ENCODE measurements around the gene NOS1AP. TPM values are rescaled to one million over a fixed set of nuclear protein-coding genes. Genes with fewer than 3 reads are reported as not detected.
"Not testable (repeated sequence)": the region's sequence is repeated elsewhere in the genome, so short reads cannot be mapped to it uniquely, and the experiment has no call there.

NOS1AP gene
- total RNA-seq, 1 experiment from 2014 or later, result 2.6 TPM

GRCh38 chr1:162171111-162171510 is 101.6 kb downstream of the NOS1AP start:
- intact Hi-C loops (cut with micrococcal nuclease), result no loop called here
- TF ChIP-seq CTCF (conservative IDR thresholded peaks at IDR 0.05; ENCODE audit: low read depth, low read length) (no peak), EZH2phosphoT487 (IDR thresholded peaks at IDR 0.05; ENCODE audit: borderline replicate concordance, low read length) (no peak), EZH2 (IDR thresholded peaks at IDR 0.05; ENCODE audit: low read length, unreplicated experiment) (no peak)
- Histone ChIP-seq H3K9me2 (replicated peaks; ENCODE audit: low read length) (no peaks in the 10 kb centered on the region), H3K9ac (ENCODE audit: low read length) (no peak overlapping the region), H2AFZ (ENCODE audit: low read length) (no peak overlapping the region), H3K27ac (ENCODE audit: low read length) (no peak overlapping the region), H3K36me3 (ENCODE audit: low read depth, low read length) (no peaks in the 10 kb centered on the region), H3K9me3 (ENCODE audit: low read length) (no peaks in the 10 kb centered on the region), H3K79me2 (ENCODE audit: low read length) (no peaks in the 10 kb centered on the region), H3F3A (ENCODE audit: low read length, unreplicated experiment) (no peaks in the 10 kb centered on the region), H3K4me1 (ENCODE audit: insufficient read depth, low read length) (peaks cover 13% of the 10 kb centered on the region), H3K4me2 (ENCODE audit: low read length) (no peak overlapping the region), H4K20me1 (ENCODE audit: low read length) (no peaks in the 10 kb centered on the region), H3K4me3 (ENCODE audit: low read length) (no peak overlapping the region), H3K27me3 (ENCODE audit: low read length) (no peaks in the 10 kb centered on the region)
- ChIA-PET CTCF (no interaction called here), POLR2A (ENCODE audit: unreplicated experiment) (no interaction called here)
- ATAC-seq (no peak), DNase-seq (no peak)
- no TSS peak for BruUV-seq (replicated peaks)

- H2AFZ ChIP-seq (ENCODE audit: low read length), result no peak overlapping the region
- CTCF ChIA-PET, result no interaction called here
Observed at GRCh38 chr1:162172311-162173102, 103.0 kb downstream of the NOS1AP start.

GRCh38 chr1:162173607-162174006 is 104.1 kb downstream of the NOS1AP start:
- POLR2A ChIA-PET (ENCODE audit: unreplicated experiment); H3K4me1 ChIP-seq (ENCODE audit: insufficient read depth, low read length); H3K27me3 ChIP-seq (ENCODE audit: low read length): not testable (repeated sequence)

More at GRCh38 chr1:162172311-162173102, 103.0 kb downstream of the NOS1AP start:
- TF ChIP-seq CTCF (conservative IDR thresholded peaks at IDR 0.05; ENCODE audit: low read depth, low read length) (no peak), EZH2 (IDR thresholded peaks at IDR 0.05; ENCODE audit: low read length, unreplicated experiment) (no peak), EZH2phosphoT487 (IDR thresholded peaks at IDR 0.05; ENCODE audit: borderline replicate concordance, low read length) (no peak)
- BruUV-seq (replicated peaks), result no TSS peak
- no peaks in the 10 kb centered on the region for H3F3A ChIP-seq (ENCODE audit: low read length, unreplicated experiment)
- H4K20me1 ChIP-seq (ENCODE audit: low read length), result no peaks in the 10 kb centered on the region
- no peaks in the 10 kb centered on the region for H3K27me3 ChIP-seq (ENCODE audit: low read length)
- no peaks in the 10 kb centered on the region for H3K9me2 ChIP-seq (replicated peaks; ENCODE audit: low read length)
- H3K4me1 ChIP-seq (ENCODE audit: insufficient read depth, low read length), result peaks cover 18% of the 10 kb centered on the region
- POLR2A ChIA-PET (ENCODE audit: unreplicated experiment), result no interaction called here
- intact Hi-C loops (cut with micrococcal nuclease), result no loop called here
- H3K4me2 ChIP-seq (ENCODE audit: low read length), result no peak overlapping the region
- no peak overlapping the region for H3K9ac ChIP-seq (ENCODE audit: low read length)
- H3K36me3 ChIP-seq (ENCODE audit: low read depth, low read length), result no peaks in the 10 kb centered on the region
- H3K79me2 ChIP-seq (ENCODE audit: low read length), result no peaks in the 10 kb centered on the region
- no peaks in the 10 kb centered on the region for H3K9me3 ChIP-seq (ENCODE audit: low read length)
- no peak for DNase-seq
- H3K4me3 ChIP-seq (ENCODE audit: low read length), result no peak overlapping the region
- no peak overlapping the region for H3K27ac ChIP-seq (ENCODE audit: low read length)
- ATAC-seq, result no peak

GRCh38 chr1:162174027-162174426 is 104.5 kb downstream of the NOS1AP start:
- H3K4me2 ChIP-seq (ENCODE audit: low read length); H3F3A ChIP-seq (ENCODE audit: low read length, unreplicated experiment); H3K9me3 ChIP-seq (ENCODE audit: low read length); BruUV-seq (replicated peaks); H2AFZ ChIP-seq (ENCODE audit: low read length); intact Hi-C loops (cut with micrococcal nuclease); POLR2A ChIA-PET (ENCODE audit: unreplicated experiment); H3K36me3 ChIP-seq (ENCODE audit: low read depth, low read length); H4K20me1 ChIP-seq (ENCODE audit: low read length); CTCF ChIA-PET; H3K9ac ChIP-seq (ENCODE audit: low read length); H3K9me2 ChIP-seq (replicated peaks; ENCODE audit: low read length); H3K79me2 ChIP-seq (ENCODE audit: low read length); H3K4me3 ChIP-seq (ENCODE audit: low read length); H3K27ac ChIP-seq (ENCODE audit: low read length); ATAC-seq; H3K27me3 ChIP-seq (ENCODE audit: low read length); DNase-seq: not testable (repeated sequence)
- H3K4me1 ChIP-seq (ENCODE audit: insufficient read depth, low read length), result peaks cover 12% of the 10 kb centered on the region

More at GRCh38 chr1:162173607-162174006, 104.1 kb downstream of the NOS1AP start:
- DNase-seq; H3K36me3 ChIP-seq (ENCODE audit: low read depth, low read length); H3F3A ChIP-seq (ENCODE audit: low read length, unreplicated experiment); H3K27ac ChIP-seq (ENCODE audit: low read length); H3K79me2 ChIP-seq (ENCODE audit: low read length); H2AFZ ChIP-seq (ENCODE audit: low read length); CTCF ChIA-PET; H3K9me2 ChIP-seq (replicated peaks; ENCODE audit: low read length); ATAC-seq; H3K9me3 ChIP-seq (ENCODE audit: low read length); H3K4me2 ChIP-seq (ENCODE audit: low read length); BruUV-seq (replicated peaks); H3K9ac ChIP-seq (ENCODE audit: low read length); H4K20me1 ChIP-seq (ENCODE audit: low read length); intact Hi-C loops (cut with micrococcal nuclease); H3K4me3 ChIP-seq (ENCODE audit: low read length): not testable (repeated sequence)
